ENCODE data around the gene KREMEN1. TPM values are rescaled to one million over a fixed set of nuclear protein-coding genes. Genes with fewer than 3 reads are reported as not detected.

Gene KREMEN1
- total RNA-seq, 1 donor from 2014 or later, result 24.6 TPM

DNA sequence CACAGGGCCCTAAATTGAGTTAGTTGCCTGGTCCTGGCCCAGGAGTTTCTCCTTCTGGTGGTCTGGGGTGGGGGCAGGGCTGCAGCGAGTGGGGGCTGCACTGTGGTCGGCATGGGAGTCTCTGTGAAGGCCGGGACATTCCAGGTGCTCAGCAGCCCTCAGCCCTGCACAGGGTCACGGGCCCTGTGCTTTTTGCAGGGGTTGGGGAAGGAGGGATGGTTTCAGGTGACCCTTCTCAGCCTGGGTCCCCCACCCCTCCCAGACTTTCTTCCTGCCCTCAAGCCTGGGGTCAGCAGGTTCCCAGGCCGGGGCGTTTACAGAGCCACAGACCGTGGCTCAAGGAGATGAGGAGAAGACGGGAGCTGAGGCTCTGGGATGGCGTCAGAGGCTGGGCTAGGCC, 140.7 kb downstream of the KREMEN1 start:
- H3K27me3 ChIP-seq, result no peaks in the 10 kb centered on the region
- TF ChIP-seq, protein P1, sequence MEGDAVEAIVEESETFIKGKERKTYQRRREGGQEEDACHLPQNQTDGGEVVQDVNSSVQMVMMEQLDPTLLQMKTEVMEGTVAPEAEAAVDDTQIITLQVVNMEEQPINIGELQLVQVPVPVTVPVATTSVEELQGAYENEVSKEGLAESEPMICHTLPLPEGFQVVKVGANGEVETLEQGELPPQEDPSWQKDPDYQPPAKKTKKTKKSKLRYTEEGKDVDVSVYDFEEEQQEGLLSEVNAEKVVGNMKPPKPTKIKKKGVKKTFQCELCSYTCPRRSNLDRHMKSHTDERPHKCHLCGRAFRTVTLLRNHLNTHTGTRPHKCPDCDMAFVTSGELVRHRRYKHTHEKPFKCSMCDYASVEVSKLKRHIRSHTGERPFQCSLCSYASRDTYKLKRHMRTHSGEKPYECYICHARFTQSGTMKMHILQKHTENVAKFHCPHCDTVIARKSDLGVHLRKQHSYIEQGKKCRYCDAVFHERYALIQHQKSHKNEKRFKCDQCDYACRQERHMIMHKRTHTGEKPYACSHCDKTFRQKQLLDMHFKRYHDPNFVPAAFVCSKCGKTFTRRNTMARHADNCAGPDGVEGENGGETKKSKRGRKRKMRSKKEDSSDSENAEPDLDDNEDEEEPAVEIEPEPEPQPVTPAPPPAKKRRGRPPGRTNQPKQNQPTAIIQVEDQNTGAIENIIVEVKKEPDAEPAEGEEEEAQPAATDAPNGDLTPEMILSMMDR (IDR thresholded peaks at IDR 0.05), result no peak
- TF ChIP-seq POLR2AphosphoS5 (IDR thresholded peaks at IDR 0.05; ENCODE audit: insufficient read depth in 1 of 2, low read depth in 1 of 2) (no peak), POLR2A (IDR thresholded peaks at IDR 0.05) (no peak)
- H3K4me1 ChIP-seq, result no peaks in the 10 kb centered on the region
- DNase-seq (ENCODE audit: extremely low spot score in 2 of 2), result no peak
- H3K4me3 ChIP-seq, result no peak overlapping the region
- H3K27ac ChIP-seq, result no peak overlapping the region
- intact Hi-C loops (cut with DNase I), result no loop called here
- H3K9me3 ChIP-seq, result no peaks in the 10 kb centered on the region
- no peaks in the 10 kb centered on the region for H3K36me3 ChIP-seq

DNA sequence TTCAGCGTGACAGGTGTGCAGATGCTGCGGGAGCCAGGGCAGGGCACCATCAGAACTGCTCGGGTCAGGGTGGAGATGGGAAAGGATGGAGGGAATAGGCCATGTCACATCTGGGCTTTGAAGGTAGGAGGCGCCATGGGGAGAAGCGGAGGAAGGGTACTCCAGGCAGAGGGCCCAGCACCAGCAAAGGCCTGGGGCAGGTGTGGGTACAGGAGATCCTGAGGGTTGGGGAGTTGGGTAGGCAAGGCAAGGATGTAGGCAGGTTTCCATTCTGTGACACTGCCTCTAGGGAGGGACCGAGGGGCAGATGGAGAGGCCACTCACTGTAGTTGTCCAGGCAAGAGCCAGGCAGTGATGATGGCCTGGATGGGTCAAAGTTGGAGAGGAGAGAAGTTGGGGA, 141.4 kb downstream of the KREMEN1 start:
- no peak overlapping the region for H3K4me3 ChIP-seq
- no peaks in the 10 kb centered on the region for H3K36me3 ChIP-seq
- TF ChIP-seq POLR2AphosphoS5 (IDR thresholded peaks at IDR 0.05; ENCODE audit: insufficient read depth in 1 of 2, low read depth in 1 of 2) (no peak), POLR2A (IDR thresholded peaks at IDR 0.05) (no peak)
- TF ChIP-seq, protein P1 (IDR thresholded peaks at IDR 0.05), result no peak
- no peaks in the 10 kb centered on the region for H3K9me3 ChIP-seq
- intact Hi-C loops (cut with DNase I), result no loop called here
- H3K4me1 ChIP-seq, result no peaks in the 10 kb centered on the region
- no peak overlapping the region for H3K27ac ChIP-seq
- DNase-seq (ENCODE audit: extremely low spot score in 2 of 2), result no peak
- no peaks in the 10 kb centered on the region for H3K27me3 ChIP-seq

DNA sequence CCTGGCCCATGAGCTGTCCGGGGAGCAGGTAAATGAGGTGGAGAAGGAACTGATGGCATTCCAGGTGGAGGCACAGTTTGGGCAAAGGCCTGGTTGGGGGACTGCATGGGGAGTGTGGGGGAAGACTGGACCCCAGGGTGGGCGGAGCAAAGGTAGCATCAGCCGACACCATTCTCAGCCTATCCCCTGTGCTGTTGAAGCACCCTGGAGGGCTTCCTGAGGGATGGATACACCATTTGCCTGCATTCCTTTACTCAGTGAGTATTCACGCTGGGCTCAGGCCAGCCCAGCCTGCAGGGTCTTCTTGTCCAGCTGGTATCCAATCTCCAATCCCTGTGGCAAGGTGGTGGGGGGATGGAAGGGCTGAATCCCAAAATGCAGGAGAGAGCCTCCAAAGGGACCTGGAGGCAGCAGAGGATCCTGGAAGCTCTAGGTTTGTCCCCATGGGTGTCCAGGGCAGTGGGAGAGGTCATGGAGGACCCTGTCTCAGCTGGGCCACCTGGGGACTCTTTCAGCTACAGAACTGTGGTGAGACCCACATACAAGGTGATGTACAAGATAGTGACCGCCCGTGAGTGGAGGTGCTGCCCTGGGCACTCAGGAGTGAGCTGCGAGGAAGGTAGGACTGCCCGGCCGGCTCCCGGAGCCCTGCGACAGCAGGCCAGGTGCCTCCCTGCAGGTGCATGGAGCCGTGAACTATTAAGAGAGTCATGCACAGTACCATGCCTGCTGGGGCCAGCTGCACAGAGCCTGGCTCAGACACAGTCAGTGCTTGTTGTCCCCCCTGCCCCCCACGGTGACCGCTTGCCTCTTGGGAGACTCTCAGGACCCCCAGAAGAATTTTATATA, 142.4 kb downstream of the KREMEN1 start:
- intact Hi-C loops (cut with DNase I), result no loop called here
- Histone ChIP-seq H3K9me3 (no peaks in the 10 kb centered on the region), H3K27ac (no peak overlapping the region), H3K4me3 (no peak overlapping the region), H3K4me1 (no peaks in the 10 kb centered on the region), H3K27me3 (no peaks in the 10 kb centered on the region), H3K36me3 (no peaks in the 10 kb centered on the region)
- TF ChIP-seq, protein P1 (IDR thresholded peaks at IDR 0.05), result no peak
- TF ChIP-seq POLR2AphosphoS5 (IDR thresholded peaks at IDR 0.05; ENCODE audit: insufficient read depth in 1 of 2, low read depth in 1 of 2) (no peak), POLR2A (IDR thresholded peaks at IDR 0.05) (no peak)
- DNase-seq (ENCODE audit: extremely low spot score in 2 of 2), result no peak

- TF ChIP-seq POLR2A (IDR thresholded peaks at IDR 0.05) (no peak), POLR2AphosphoS5 (IDR thresholded peaks at IDR 0.05; ENCODE audit: insufficient read depth in 1 of 2, low read depth in 1 of 2) (no peak)
- TF ChIP-seq, protein P1 (IDR thresholded peaks at IDR 0.05), result no peak
- Histone ChIP-seq H3K9me3 (no peaks in the 10 kb centered on the region), H3K4me3 (no peak overlapping the region), H3K27me3 (no peaks in the 10 kb centered on the region), H3K27ac (no peak overlapping the region), H3K4me1 (no peaks in the 10 kb centered on the region), H3K36me3 (no peaks in the 10 kb centered on the region)
- intact Hi-C loops (cut with DNase I), result no loop called here
- no peak for DNase-seq (ENCODE audit: extremely low spot score in 2 of 2)
Observed at GRCh38 chr22:29216011-29216872, 143.4 kb downstream of the KREMEN1 start.
